Endothelial cell of umbilical vein (primary cell): ENCODE data around the gene LGALS3BP.

Source experiments
- CTCF ChIP-seq, 2 donors: IDR thresholded peaks; 1 replicate in 1 of 2; 2 replicates in 1 of 2; pipeline ENCODE4 v1.5.1; 2011; ENCODE audit warnings: low read length in 2 of 2, mild to moderate bottlenecking in 2 of 2, moderate library complexity in 2 of 2, control low read depth in 1 of 2, inconsistent platforms in 1 of 2, low read depth in 1 of 2; ENCODE audit not compliant: insufficient read depth in 1 of 2; ENCODE audit errors: extremely low read depth in 1 of 2
- EZH2 ChIP-seq: IDR thresholded peaks from 2 replicates; pipeline ENCODE4 v1.6.1; 2012; ENCODE audit warnings: borderline replicate concordance, low read depth, mild to moderate bottlenecking, moderate library complexity, low read length, inconsistent platforms; ENCODE audit not compliant: severe bottlenecking
- POLR2AphosphoS5 ChIP-seq: IDR thresholded peaks from 2 replicates; pipeline ENCODE4 v1.6.1; 2012; ENCODE audit warnings: low read depth, mild to moderate bottlenecking, control low read depth, low read length, moderate library complexity; ENCODE audit not compliant: insufficient read depth

- TF ChIP-seq CTCF (IDR thresholded peaks at IDR 0.05; ENCODE audit: extremely low read depth in 1 of 2, insufficient read depth in 1 of 2, low read depth in 1 of 2, low read length in 2 of 2) = no peak
- TF ChIP-seq EZH2 = no peak
- TF ChIP-seq POLR2AphosphoS5 = no peak
Measured at GRCh38 chr17:78921437-78921971, 58.2 kb downstream of the LGALS3BP start.
